Common myeloid progenitor, CD34-positive (primary cell): ENCODE data around the gene KCNJ15.

ENCODE experiments used
- CTCF ChIA-PET: fragments of 350-600 bp; sonication (Branson Sonifier 250); formaldehyde crosslinking; loops from one replicate; lab custom pipeline; 2021; ENCODE audit warnings: antibody characterized with exemption; lab: Charles Lee
- POLR2A ChIA-PET: fragments of 350-600 bp; sonication (Branson Sonifier 250); formaldehyde crosslinking; loops from one replicate; lab custom pipeline; 2021; ENCODE audit warnings: antibody characterized with exemption; lab: Charles Lee
- DNase-seq, 3 donors: peaks; one replicate each; pipeline versions ENCODE4 v3.0.0 to v3.0.0-alpha.2; 2013
- H3K27ac ChIP-seq, 2 experiments: 1 replicate in 1 of 2; 2 replicates in 1 of 2; pipeline ENCODE4 v1.7.0; 2013; ENCODE audit warnings: inconsistent platforms in 2 of 2, low read length in 2 of 2, mild to moderate bottlenecking in 2 of 2, low read depth in 1 of 2, moderate library complexity in 1 of 2; ENCODE audit not compliant: severe bottlenecking in 2 of 2, insufficient read depth in 1 of 2, poor library complexity in 1 of 2
- H3K27me3 ChIP-seq, 5 experiments: replicated peaks in 2 of 5; 1 replicate in 3 of 5; 2 replicates in 2 of 5; pipeline versions ENCODE4 v1.6.1 to v1.7.0; 2013; ENCODE audit warnings: low read length in 4 of 5, mild to moderate bottlenecking in 2 of 5, moderate library complexity in 2 of 5, inconsistent platforms in 1 of 5; ENCODE audit not compliant: insufficient read depth in 5 of 5, control insufficient read depth in 4 of 5
- H3K36me3 ChIP-seq, 4 experiments: 1 replicate in 2 of 4; 2 replicates in 2 of 4; pipeline versions ENCODE4 v1.6.1 to v1.7.0; 2013; ENCODE audit warnings: low read length in 3 of 4, control low read depth in 1 of 4, mild to moderate bottlenecking in 1 of 4; ENCODE audit not compliant: control insufficient read depth in 4 of 4, insufficient read depth in 4 of 4
- H3K4me1 ChIP-seq, 4 experiments: 1 replicate in 3 of 4; 2 replicates in 1 of 4; pipeline versions ENCODE4 v1.6.1 to v1.7.1; 2013; ENCODE audit warnings: low read length in 3 of 4, mild to moderate bottlenecking in 3 of 4, control low read depth in 1 of 4, inconsistent platforms in 1 of 4, moderate library complexity in 1 of 4; ENCODE audit not compliant: control insufficient read depth in 4 of 4, insufficient read depth in 4 of 4; ENCODE audit errors: control extremely low read depth in 1 of 4
- H3K4me3 ChIP-seq, 7 experiments: 1 replicate in 4 of 7; 2 replicates in 3 of 7; pipeline versions ENCODE4 v1.5.1 to v1.7.0; 2013; ENCODE audit warnings: mild to moderate bottlenecking in 7 of 7, low read length in 6 of 7, moderate library complexity in 6 of 7, inconsistent platforms in 2 of 7, low read depth in 2 of 7, control low read depth in 1 of 7; ENCODE audit not compliant: insufficient read depth in 4 of 7, control insufficient read depth in 1 of 7; ENCODE audit errors: extremely low read depth in 1 of 7
- H3K9me3 ChIP-seq, 5 experiments: 1 replicate in 4 of 5; 2 replicates in 1 of 5; pipeline versions ENCODE4 v1.6.1 to v1.7.1; 2013; ENCODE audit warnings: low read length in 4 of 5, mild to moderate bottlenecking in 2 of 5, inconsistent platforms in 1 of 5, low read depth in 1 of 5, moderate library complexity in 1 of 5; ENCODE audit not compliant: control insufficient read depth in 4 of 5, insufficient read depth in 2 of 5; ENCODE audit errors: control extremely low read depth in 1 of 5
- WGBS: methylation state at CpG from one replicate; pipeline ENCODE4 v1.1.5; 2013; ENCODE audit not compliant: insufficient coverage; 5-methylcytosine and 5-hydroxymethylcytosine counted together

KCNJ15 gene

GRCh38 chr21:38247738-38248510, 8.9 kb upstream of the KCNJ15 start:
- POLR2A ChIA-PET: no interaction called here
- Histone ChIP-seq H3K4me3 (no peak overlapping the region), H3K9me3 (no peaks in the 10 kb centered on the region), H3K36me3 (no peaks in the 10 kb centered on the region), H3K27ac (no peak overlapping the region), H3K4me1 (peaks cover 10 to 31% (median 20%) of the 10 kb centered on the region in 4 experiments), H3K27me3 (no peaks in the 10 kb centered on the region)
- 100% methylated on average over 1 of the region's 4 CpGs for WGBS
- no peak for DNase-seq
- CTCF ChIA-PET: interaction anchor here (1.0 to 1.8 kb wide), 4 partner anchors 11 to 28 kb away, joined by 3 to 5 read pairs (median 3); no protein-coding TSS in a partner anchor

- no CpG with 5 or more reads among the region's 1 CpG for WGBS
These were observed 7.5 kb upstream of the KCNJ15 start for GRCh38 chr21:38249256-38249655.

GRCh38 chr21:38249696-38250278, 7.0 kb upstream of the KCNJ15 start:
- no peak overlapping the region for H3K27ac ChIP-seq
- ChIA-PET POLR2A (no interaction called here), CTCF (interaction anchor here (1.5 kb wide), 1 partner anchor 13 kb away, joined by 3 read pairs; no protein-coding TSS in a partner anchor)
- peaks cover 10 to 27% (median 15%) of the 10 kb centered on the region in 4 experiments for H3K4me1 ChIP-seq
- DNase-seq: peak in 1 of 3 donors; percentile 34
- H3K9me3 ChIP-seq: no peaks in the 10 kb centered on the region
- H3K36me3 ChIP-seq: no peaks in the 10 kb centered on the region
- 69% methylated on average over 3 of the region's 3 CpGs for WGBS
- no peak overlapping the region for H3K4me3 ChIP-seq
- no peaks in the 10 kb centered on the region for H3K27me3 ChIP-seq

More at GRCh38 chr21:38249256-38249655, 7.5 kb upstream of the KCNJ15 start:
- CTCF ChIA-PET: interaction anchor here (1.5 to 1.8 kb wide), 2 partner anchors 12 to 30 kb away, joined by 3 to 5 read pairs; no protein-coding TSS in a partner anchor
- POLR2A ChIA-PET: no interaction called here
- DNase-seq: peak in 1 of 3 donors; percentile 15
- no peak overlapping the region for H3K27ac ChIP-seq
- H3K4me1 ChIP-seq: peaks cover 10 to 31% (median 20%) of the 10 kb centered on the region in 4 experiments
- H3K36me3 ChIP-seq: no peaks in the 10 kb centered on the region
- H3K9me3 ChIP-seq: no peaks in the 10 kb centered on the region
- H3K27me3 ChIP-seq: no peaks in the 10 kb centered on the region
- H3K4me3 ChIP-seq: no peak overlapping the region

- CTCF ChIA-PET: no interaction called here
- no peak overlapping the region for H3K27ac ChIP-seq
These were observed 5.8 kb upstream of the KCNJ15 start for GRCh38 chr21:38250991-38251418.

GRCh38 chr21:38254970-38255369, 1.8 kb upstream of the KCNJ15 start:
- H3K4me3 ChIP-seq: no peak overlapping the region
- H3K9me3 ChIP-seq: no peaks in the 10 kb centered on the region
- no peak overlapping the region for H3K27ac ChIP-seq
- H3K36me3 ChIP-seq: no peaks in the 10 kb centered on the region
- POLR2A ChIA-PET: no interaction called here
- 92% methylated on average over 3 of the region's 3 CpGs for WGBS
- peaks cover 20 to 36% (median 26%) of the 10 kb centered on the region in 4 experiments for H3K4me1 ChIP-seq
- DNase-seq: no peak
- CTCF ChIA-PET: interaction anchor here (0.8 to 1.6 kb wide), 3 partner anchors 9 to 96 kb away, joined by 3 to 4 read pairs (median 4); no protein-coding TSS in a partner anchor
- H3K27me3 ChIP-seq: no peaks in the 10 kb centered on the region

More at GRCh38 chr21:38250991-38251418, 5.8 kb upstream of the KCNJ15 start:
- WGBS: 100% methylated on average over 6 of the region's 7 CpGs
- Histone ChIP-seq H3K4me3 (no peak overlapping the region), H3K36me3 (no peaks in the 10 kb centered on the region), H3K4me1 (peaks cover 5 to 26% (median 11%) of the 10 kb centered on the region in 4 experiments), H3K27me3 (no peaks in the 10 kb centered on the region), H3K9me3 (no peaks in the 10 kb centered on the region)
- no peak for DNase-seq
- POLR2A ChIA-PET: no interaction called here

- H3K27me3 ChIP-seq: no peaks in the 10 kb centered on the region
- no peak overlapping the region for H3K4me3 ChIP-seq
- H3K27ac ChIP-seq: no peak overlapping the region
- H3K9me3 ChIP-seq: no peaks in the 10 kb centered on the region
- WGBS: 79% methylated on average over 9 of the region's 9 CpGs
- DNase-seq: no peak
- POLR2A ChIA-PET: no interaction called here
- no peaks in the 10 kb centered on the region for H3K36me3 ChIP-seq
- H3K4me1 ChIP-seq: peaks cover 20 to 36% (median 26%) of the 10 kb centered on the region in 4 experiments
- CTCF ChIA-PET: interaction anchor here (1.4 to 1.6 kb wide), 2 partner anchors 9 to 11 kb away, joined by 3 to 4 read pairs; no protein-coding TSS in a partner anchor
These were observed 1.1 kb upstream of the KCNJ15 start for GRCh38 chr21:38255571-38256117.
